HepG2 (cell line): ENCODE results near the gene MICAL3. TPM values are rescaled to one million over a fixed set of nuclear protein-coding genes. Genes with fewer than 3 reads are reported as not detected.
A peak's percentile ranks its signal among the peaks of the same experiment; 100 is the strongest.

Experiments used
- AKNA ChIP-seq: sonication (generic); formaldehyde crosslinking; IDR thresholded peaks from 2 replicates; pipeline ENCODE4 v1.4.0; 2020; ENCODE audit warnings: missing genetic modification reagents, borderline replicate concordance
- BORCS8-MEF2B ChIP-seq: sonication (generic); formaldehyde crosslinking; IDR thresholded peaks from 2 replicates; pipeline ENCODE4 v1.8.0; 2022; ENCODE audit warnings: mild to moderate bottlenecking, missing genetic modification reagents
- FIP1L1 ChIP-seq: fragments of 200-400 bp; formaldehyde crosslinking; IDR thresholded peaks from 2 replicates; pipeline ENCODE4 v1.6.1; 2018; ENCODE audit warnings: low read depth, mild to moderate bottlenecking, low read length, moderate library complexity, borderline replicate concordance; ENCODE audit not compliant: insufficient read depth
- FOXA3 ChIP-seq: IDR thresholded peaks from 2 replicates; pipeline ENCODE4 v1.6.1; 2016; ENCODE audit warnings: missing genetic modification reagents, missing compliant biosample characterization
- ISX ChIP-seq: sonication (generic); formaldehyde crosslinking; conservative IDR thresholded peaks from 2 replicates; pipeline ENCODE4 v1.5.0; 2020; ENCODE audit warnings: missing genetic modification reagents
- KLF16 ChIP-seq, 2 experiments: sonication (generic) in 1 of 2; formaldehyde crosslinking in 1 of 2; IDR thresholded peaks; 2 replicates each; pipeline versions ENCODE4 v1.6.1 to v1.8.0; 2016 to 2023; ENCODE audit warnings: missing genetic modification reagents in 2 of 2, missing compliant biosample characterization in 1 of 2
- MAFF ChIP-seq: IDR thresholded peaks from 2 replicates; pipeline ENCODE4 v1.6.1; 2011; ENCODE audit warnings: low read depth, low read length, improper control_type of control experiment
- NFE2L1 ChIP-seq: sonication (generic); formaldehyde crosslinking; IDR thresholded peaks from 2 replicates; pipeline ENCODE4 v1.4.0; 2020; ENCODE audit warnings: missing genetic modification reagents, mild to moderate bottlenecking, borderline replicate concordance
- NFE2L2 ChIP-seq: fragments of 150-350 bp; IDR thresholded peaks from 2 replicates; pipeline ENCODE4 v1.6.1; 2014; ENCODE audit warnings: low read length
- PAF1 ChIP-seq: IDR thresholded peaks from 2 replicates; pipeline ENCODE4 v1.6.1; 2016; ENCODE audit warnings: missing genetic modification reagents, missing compliant biosample characterization
- PCBP1 ChIP-seq: fragments of 200-400 bp; formaldehyde crosslinking; IDR thresholded peaks from 2 replicates; pipeline ENCODE4 v1.6.1; 2017; ENCODE audit warnings: mild to moderate bottlenecking, low read depth, low read length, borderline replicate concordance
- REPIN1 ChIP-seq: sonication (generic); formaldehyde crosslinking; IDR thresholded peaks from 2 replicates; pipeline ENCODE4 v1.8.0; 2022; ENCODE audit warnings: missing genetic modification reagents, low read depth, mild to moderate bottlenecking, borderline replicate concordance
- SETDB1 ChIP-seq: sonication (generic); formaldehyde crosslinking; IDR thresholded peaks from 2 replicates; pipeline ENCODE4 v1.5.1; 2020; ENCODE audit warnings: missing genetic modification reagents, mild to moderate bottlenecking, borderline replicate concordance
- SMARCE1 ChIP-seq: fragments of 450-650 bp; IDR thresholded peaks from 2 replicates; pipeline ENCODE4 v1.6.1; 2017; ENCODE audit warnings: borderline replicate concordance
- ZNF30 ChIP-seq: sonication (generic); formaldehyde crosslinking; IDR thresholded peaks from 2 replicates; pipeline ENCODE4 v1.5.0; 2020; ENCODE audit warnings: mild to moderate bottlenecking, missing genetic modification reagents
- ZNF337 ChIP-seq: sonication (generic); formaldehyde crosslinking; IDR thresholded peaks from 2 replicates; pipeline ENCODE4 v1.5.1; 2020; ENCODE audit warnings: missing genetic modification reagents, low read depth, mild to moderate bottlenecking, borderline replicate concordance
- ZNF460 ChIP-seq: sonication (generic); formaldehyde crosslinking; IDR thresholded peaks from 2 replicates; pipeline ENCODE4 v1.5.1; 2020; ENCODE audit warnings: missing genetic modification reagents, mild to moderate bottlenecking, borderline replicate concordance
- ZNF766 ChIP-seq: sonication (generic); formaldehyde crosslinking; IDR thresholded peaks from 2 replicates; pipeline ENCODE4 v1.5.0; 2020; ENCODE audit warnings: missing genetic modification reagents, borderline replicate concordance
- ZSCAN29 ChIP-seq: sonication (generic); formaldehyde crosslinking; conservative IDR thresholded peaks from 2 replicates; pipeline ENCODE4 v1.4.0; 2020; ENCODE audit warnings: mild to moderate bottlenecking, missing genetic modification reagents
- polyA plus RNA-seq, 8 experiments: library from polyadenylated mRNA; depleted of rRNA in 3 of 8; stranded (reverse) in 7 of 8; unstranded in 1 of 8; fragments of >200 nt; fragmentation: Illumina TruSeq in 4 of 8; extraction: Trizol in 4 of 8; gene quantifications; 2 replicates each; pipeline versions ENCODE4 v1.2.1 to v1.2.3, GENCODE V29; 2011 to 2016; ENCODE audit warnings: low read depth in 4 of 8, missing spikeins in 1 of 8, mixed read lengths in 1 of 8; ENCODE audit not compliant: insufficient read depth in 1 of 8
- total RNA-seq, 5 experiments: library from RNA; depleted of rRNA; stranded (reverse); fragments of >200 nt; fragmentation: Illumina TruSeq; extraction: Trizol; gene quantifications; 2 replicates each; pipeline ENCODE4 v1.2.3, GENCODE V29; 2016; ENCODE audit warnings: low read depth in 1 of 5
- TF ChIP-seq, protein P1 (sequence below): sonication (generic); formaldehyde crosslinking; IDR thresholded peaks from 2 replicates; pipeline ENCODE4 v1.5.0; 2020; ENCODE audit warnings: missing genetic modification reagents
- TF ChIP-seq, protein P2 (sequence below): IDR thresholded peaks from 2 replicates; pipeline ENCODE4 v1.6.1; 2018; ENCODE audit warnings: missing genetic modification reagents

MICAL3 gene
- total and polyA plus RNA-seq, 2 of the 13 experiments (the other 11 are each of a cell fraction or from before 2014, with no cell fraction given) = 5.3 to 12.5 TPM

DNA sequence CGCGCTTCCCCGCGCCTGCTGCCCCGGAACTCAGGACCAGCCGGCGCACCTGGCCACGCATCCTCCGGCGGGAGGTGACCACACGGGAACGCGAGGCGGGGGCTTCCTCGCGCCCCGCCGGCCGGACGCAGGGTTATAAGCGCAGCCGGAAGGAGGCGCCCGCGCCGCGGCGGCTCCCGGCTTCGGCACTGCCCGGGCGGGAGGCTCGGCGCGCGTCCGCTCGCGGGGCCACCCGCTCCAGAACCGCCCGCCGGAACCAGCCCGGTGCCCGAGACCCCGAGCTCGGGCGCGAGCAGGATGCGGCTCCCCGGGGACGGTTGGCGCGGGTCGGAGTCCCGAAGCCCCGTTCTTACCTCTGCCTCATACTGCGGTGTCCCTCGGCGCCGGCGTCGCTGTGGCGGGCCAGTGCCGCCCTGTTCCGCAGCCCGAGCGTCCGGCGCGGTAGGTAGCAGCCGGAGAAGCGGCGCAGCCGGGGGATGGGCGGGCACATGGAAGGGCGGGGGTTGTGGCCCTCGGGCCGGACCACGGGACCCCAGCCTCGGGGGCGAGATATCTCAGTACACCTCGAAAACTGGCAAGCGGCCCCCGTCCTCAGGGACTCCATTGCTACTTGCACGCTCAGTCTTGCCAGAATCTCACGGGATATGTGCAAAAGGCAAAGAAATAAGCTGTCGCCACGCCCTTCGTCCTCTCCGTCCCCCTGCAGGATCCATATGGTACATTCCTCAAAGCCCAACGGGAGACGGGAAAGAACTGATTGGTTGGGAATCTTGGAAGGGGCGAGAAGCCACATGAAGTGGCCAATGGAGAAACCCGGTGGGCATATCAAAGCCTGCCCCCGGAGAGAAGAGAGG lies 23.1 kb downstream of the MICAL3 start (continued):
- TF ChIP-seq REPIN1 (CRISPR knock-in tag) (0 out of 2 replicates have a peak, but pooled peaks have one; percentile 39), PCBP1 (no peak), ZNF30 (CRISPR knock-in tag) (no peak), BORCS8-MEF2B (CRISPR knock-in tag) (peak; percentile 65; the same call in 1 of the 2 replicates), FOXA3 (CRISPR knock-in tag) (no peak), ISX (CRISPR knock-in tag) (no peak; the same call in 1 of the 2 replicates), ZNF337 (CRISPR knock-in tag) (no peak), SETDB1 (CRISPR knock-in tag) (no peak), SMARCE1 (no peak), ZNF766 (CRISPR knock-in tag) (peak; percentile 74; the same call in 1 of the 2 replicates), FIP1L1 (no peak), AKNA (CRISPR knock-in tag) (no peak), NFE2L2 (no peak), ZNF460 (CRISPR knock-in tag) (peak; percentile 22; the same call in 1 of the 2 replicates), KLF16 (CRISPR knock-in tag; IDR thresholded peaks at IDR 0.05) (peak in 1 of 2 experiments; percentile 66; a peak in 1 of 4 replicates), ZSCAN29 (CRISPR knock-in tag) (peak; percentile 50; the same call in 1 of the 2 replicates), NFE2L1 (CRISPR knock-in tag) (no peak), MAFF (no peak), PAF1 (CRISPR knock-in tag) (no peak)
- TF ChIP-seq, protein P1, sequence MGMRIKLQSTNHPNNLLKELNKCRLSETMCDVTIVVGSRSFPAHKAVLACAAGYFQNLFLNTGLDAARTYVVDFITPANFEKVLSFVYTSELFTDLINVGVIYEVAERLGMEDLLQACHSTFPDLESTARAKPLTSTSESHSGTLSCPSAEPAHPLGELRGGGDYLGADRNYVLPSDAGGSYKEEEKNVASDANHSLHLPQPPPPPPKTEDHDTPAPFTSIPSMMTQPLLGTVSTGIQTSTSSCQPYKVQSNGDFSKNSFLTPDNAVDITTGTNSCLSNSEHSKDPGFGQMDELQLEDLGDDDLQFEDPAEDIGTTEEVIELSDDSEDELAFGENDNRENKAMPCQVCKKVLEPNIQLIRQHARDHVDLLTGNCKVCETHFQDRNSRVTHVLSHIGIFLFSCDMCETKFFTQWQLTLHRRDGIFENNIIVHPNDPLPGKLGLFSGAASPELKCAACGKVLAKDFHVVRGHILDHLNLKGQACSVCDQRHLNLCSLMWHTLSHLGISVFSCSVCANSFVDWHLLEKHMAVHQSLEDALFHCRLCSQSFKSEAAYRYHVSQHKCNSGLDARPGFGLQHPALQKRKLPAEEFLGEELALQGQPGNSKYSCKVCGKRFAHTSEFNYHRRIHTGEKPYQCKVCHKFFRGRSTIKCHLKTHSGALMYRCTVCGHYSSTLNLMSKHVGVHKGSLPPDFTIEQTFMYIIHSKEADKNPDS (CRISPR knock-in tag) = peak; percentile 21; the same call in 1 of the 2 replicates
- TF ChIP-seq, protein P2, sequence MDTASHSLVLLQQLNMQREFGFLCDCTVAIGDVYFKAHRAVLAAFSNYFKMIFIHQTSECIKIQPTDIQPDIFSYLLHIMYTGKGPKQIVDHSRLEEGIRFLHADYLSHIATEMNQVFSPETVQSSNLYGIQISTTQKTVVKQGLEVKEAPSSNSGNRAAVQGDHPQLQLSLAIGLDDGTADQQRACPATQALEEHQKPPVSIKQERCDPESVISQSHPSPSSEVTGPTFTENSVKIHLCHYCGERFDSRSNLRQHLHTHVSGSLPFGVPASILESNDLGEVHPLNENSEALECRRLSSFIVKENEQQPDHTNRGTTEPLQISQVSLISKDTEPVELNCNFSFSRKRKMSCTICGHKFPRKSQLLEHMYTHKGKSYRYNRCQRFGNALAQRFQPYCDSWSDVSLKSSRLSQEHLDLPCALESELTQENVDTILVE (CRISPR knock-in tag) = no peak
